Measurements from ENCODE around the gene RIN3.

DNA sequence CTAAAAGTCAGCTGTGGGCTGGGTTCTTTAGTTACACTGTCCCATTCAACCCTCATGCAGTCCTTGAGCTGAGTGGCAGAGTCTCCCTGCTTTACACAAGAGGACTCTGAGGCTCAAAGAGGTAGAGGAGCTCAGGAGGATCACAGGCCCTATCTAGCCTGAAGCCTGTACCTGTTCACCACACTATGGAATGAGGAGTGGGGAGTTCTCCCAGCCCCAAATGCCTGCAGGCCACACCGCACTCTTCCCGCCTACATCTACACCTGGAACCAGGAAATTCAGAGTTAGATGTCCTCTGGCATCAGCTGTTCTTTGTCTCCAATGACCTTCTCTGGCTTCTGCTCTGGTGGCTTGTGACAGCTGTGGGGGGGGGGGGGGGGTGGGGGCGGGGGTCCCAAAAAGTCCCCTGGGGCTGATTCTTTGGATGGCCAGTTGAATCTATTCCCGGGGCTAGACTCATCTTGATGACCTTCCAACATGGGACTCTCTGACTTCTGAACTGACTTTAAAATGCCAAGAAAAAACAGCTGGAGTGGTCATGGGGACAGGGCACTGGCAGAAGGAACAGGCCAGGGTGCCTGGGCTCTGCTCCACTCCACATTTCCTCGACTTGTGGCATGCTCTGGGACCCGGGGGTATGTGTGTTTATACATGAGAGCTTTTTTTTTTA is 30.6 kb downstream of the RIN3 start:
- TF ChIP-seq SP1 (IDR thresholded peaks at IDR 0.05), result no peak
- TF ChIP-seq NFRKB (IDR thresholded peaks at IDR 0.05), result no peak
- no peak for TF ChIP-seq SUZ12 (IDR thresholded peaks at IDR 0.05)
- no peak for TF ChIP-seq LEF1 (IDR thresholded peaks at IDR 0.05; ENCODE audit: borderline replicate concordance)
- no peak for TF ChIP-seq ZNF384 (IDR thresholded peaks at IDR 0.05)
- TF ChIP-seq FOXK2 (IDR thresholded peaks at IDR 0.05), result no peak
- TF ChIP-seq HDGF (IDR thresholded peaks at IDR 0.05; ENCODE audit: borderline replicate concordance), result no peak
- TF ChIP-seq BHLHE40 (IDR thresholded peaks at IDR 0.05; ENCODE audit: borderline replicate concordance), result no peak
- TF ChIP-seq TARDBP (IDR thresholded peaks at IDR 0.05), result no peak
- TF ChIP-seq FOXM1 (IDR thresholded peaks at IDR 0.05; ENCODE audit: borderline replicate concordance), result no peak
- TF ChIP-seq FOXA1 (IDR thresholded peaks at IDR 0.05), result no peak
- TF ChIP-seq, protein P1, sequence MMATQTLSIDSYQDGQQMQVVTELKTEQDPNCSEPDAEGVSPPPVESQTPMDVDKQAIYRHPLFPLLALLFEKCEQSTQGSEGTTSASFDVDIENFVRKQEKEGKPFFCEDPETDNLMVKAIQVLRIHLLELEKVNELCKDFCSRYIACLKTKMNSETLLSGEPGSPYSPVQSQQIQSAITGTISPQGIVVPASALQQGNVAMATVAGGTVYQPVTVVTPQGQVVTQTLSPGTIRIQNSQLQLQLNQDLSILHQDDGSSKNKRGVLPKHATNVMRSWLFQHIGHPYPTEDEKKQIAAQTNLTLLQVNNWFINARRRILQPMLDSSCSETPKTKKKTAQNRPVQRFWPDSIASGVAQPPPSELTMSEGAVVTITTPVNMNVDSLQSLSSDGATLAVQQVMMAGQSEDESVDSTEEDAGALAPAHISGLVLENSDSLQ (IDR thresholded peaks at IDR 0.05), result no peak
- TF ChIP-seq ARNT (IDR thresholded peaks at IDR 0.05), result no peak
- TF ChIP-seq ELF4 (IDR thresholded peaks at IDR 0.05), result no peak
